Forelimb muscle (tissue), 1 donor: ENCODE results near the gene CYP2A13. TPM values are rescaled to one million over a fixed set of nuclear protein-coding genes. Genes with fewer than 3 reads are reported as not detected.
"Not testable (repeated sequence)": the region's sequence is repeated elsewhere in the genome, so short reads cannot be mapped to it uniquely, and the experiment has no call there.

Source experiments
- DNase-seq: peaks from one replicate; pipeline ENCODE4 v3.0.0-alpha.2; 2013; ENCODE audit warnings: low read depth
- polyA plus RNA-seq: library from polyadenylated mRNA; unstranded; fragments of 120-200 nt; gene quantifications from one replicate; pipeline ENCODE4 v1.2.1, GENCODE V29; 2013; ENCODE audit not compliant: insufficient read length

Gene CYP2A13
- not detected for polyA plus RNA-seq

- DNase-seq, result no peak
Measured at GRCh38 chr19:41088151-41088550, at the start of gene CYP2A13. Gene CYP2A13 (plus strand): TSS chr19:41088451. CDS start chr19:41088472, 21 bp downstream.

- no peak for DNase-seq
Measured at GRCh38 chr19:41039806-41040205, 48.4 kb upstream of the CYP2A13 start.

- not testable (repeated sequence) for DNase-seq
Measured at GRCh38 chr19:41045095-41045494, 43.2 kb upstream of the CYP2A13 start.

GRCh38 chr19:41050426-41050825, 37.8 kb upstream of the CYP2A13 start:
- no peak for DNase-seq

GRCh38 chr19:41052162-41052561, 36.1 kb upstream of the CYP2A13 start:
- not testable (repeated sequence) for DNase-seq

GRCh38 chr19:41053331-41053730, 34.9 kb upstream of the CYP2A13 start:
- not testable (repeated sequence) for DNase-seq

- no peak for DNase-seq
Measured at GRCh38 chr19:41064974-41065569, 23.2 kb upstream of the CYP2A13 start.

- no peak for DNase-seq
Measured at GRCh38 chr19:41076286-41076685, 12.0 kb upstream of the CYP2A13 start.

GRCh38 chr19:41083516-41083915, 4.7 kb upstream of the CYP2A13 start:
- no peak for DNase-seq

GRCh38 chr19:41085748-41086415, 2.4 kb upstream of the CYP2A13 start:
- DNase-seq, result no peak

- DNase-seq, result no peak
Measured at GRCh38 chr19:41089959-41090358, 1.7 kb downstream of the CYP2A13 start.

GRCh38 chr19:41095703-41096102, 7.5 kb downstream of the CYP2A13 start:
- no peak for DNase-seq

GRCh38 chr19:41096353-41096752, 8.1 kb downstream of the CYP2A13 start:
- DNase-seq, result no peak

GRCh38 chr19:41097302-41097701, 9.1 kb downstream of the CYP2A13 start:
- DNase-seq, result no peak

GRCh38 chr19:41098762-41099161, 10.5 kb downstream of the CYP2A13 start:
- DNase-seq, result no peak

GRCh38 chr19:41102210-41102609, 14.0 kb downstream of the CYP2A13 start:
- not testable (repeated sequence) for DNase-seq

GRCh38 chr19:41106177-41106576, 17.9 kb downstream of the CYP2A13 start:
- no peak for DNase-seq

- no peak for DNase-seq
Measured at GRCh38 chr19:41111296-41111695, 23.0 kb downstream of the CYP2A13 start.

- no peak for DNase-seq
Measured at GRCh38 chr19:41111750-41112295, 23.6 kb downstream of the CYP2A13 start.

- no peak for DNase-seq
Measured at GRCh38 chr19:41112728-41113290, 24.6 kb downstream of the CYP2A13 start.

- DNase-seq, result no peak
Measured at GRCh38 chr19:41114132-41114531, 25.9 kb downstream of the CYP2A13 start, which contains the start of gene CYP2F1. Gene CYP2F1 (plus strand): TSS chr19:41114432. CDS start chr19:41116189, 1,757 bp downstream.

- no peak for DNase-seq
Measured at GRCh38 chr19:41116261-41116660, 28.0 kb downstream of the CYP2A13 start.
